GM18867 (cell line): ENCODE measurements around the gene RPRD1A.
"Not testable (repeated sequence)": the region's sequence is repeated elsewhere in the genome, so short reads cannot be mapped to it uniquely, and the experiment has no call there.

Experiments used
- ATAC-seq: cut with Tn5 transposase; IDR thresholded peaks from one replicate; pipeline ENCODE4 v1.9.1; 2021; ENCODE audit warnings: mild to moderate bottlenecking, moderate library complexity; ENCODE audit not compliant: unreplicated experiment

RPRD1A gene

DNA sequence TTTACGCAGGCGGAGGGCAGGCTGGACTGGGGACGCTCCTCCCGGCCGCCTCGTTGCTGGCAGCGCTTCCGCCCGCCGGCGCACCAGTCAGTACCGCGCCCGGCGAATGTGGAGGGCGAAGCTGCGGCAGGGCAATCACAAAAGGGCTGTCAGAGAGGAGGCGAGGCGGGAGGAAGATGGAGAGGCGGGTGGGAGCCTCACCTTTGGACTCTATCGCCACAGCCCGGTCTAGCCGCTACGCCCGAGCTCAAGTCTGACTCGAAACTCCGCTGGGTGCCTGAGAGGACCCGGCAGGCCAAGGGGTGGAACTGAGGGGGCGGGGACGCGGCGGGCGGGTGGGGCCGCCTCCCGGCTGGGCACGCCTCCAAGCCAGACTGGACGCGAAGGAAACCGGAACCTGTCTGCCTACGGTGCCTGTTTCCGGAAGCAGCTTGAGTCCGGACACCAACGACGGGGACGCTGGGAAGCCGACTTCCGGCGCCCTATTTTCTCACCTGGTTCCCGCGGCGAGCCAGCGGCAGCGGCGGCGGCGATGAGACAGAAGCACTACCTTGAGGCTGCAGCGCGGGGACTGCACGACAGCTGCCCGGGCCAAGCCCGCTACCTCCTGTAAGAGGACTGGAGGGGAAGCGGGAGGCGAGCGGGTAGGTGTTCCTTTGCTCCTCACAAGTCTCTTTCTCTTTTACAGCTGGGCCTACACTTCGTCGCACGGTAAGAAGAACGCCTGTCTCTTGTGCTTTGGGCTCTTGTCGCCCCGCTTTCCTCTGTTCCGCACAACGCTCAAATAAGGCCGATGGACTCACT, 95.0 kb downstream of the RPRD1A start, which contains the start of gene RMP24:
Gene RMP24, plus strand, starts transcription at position 483 of the 804 bp plus-strand sequence.
- ATAC-seq = peak; percentile 90

DNA sequence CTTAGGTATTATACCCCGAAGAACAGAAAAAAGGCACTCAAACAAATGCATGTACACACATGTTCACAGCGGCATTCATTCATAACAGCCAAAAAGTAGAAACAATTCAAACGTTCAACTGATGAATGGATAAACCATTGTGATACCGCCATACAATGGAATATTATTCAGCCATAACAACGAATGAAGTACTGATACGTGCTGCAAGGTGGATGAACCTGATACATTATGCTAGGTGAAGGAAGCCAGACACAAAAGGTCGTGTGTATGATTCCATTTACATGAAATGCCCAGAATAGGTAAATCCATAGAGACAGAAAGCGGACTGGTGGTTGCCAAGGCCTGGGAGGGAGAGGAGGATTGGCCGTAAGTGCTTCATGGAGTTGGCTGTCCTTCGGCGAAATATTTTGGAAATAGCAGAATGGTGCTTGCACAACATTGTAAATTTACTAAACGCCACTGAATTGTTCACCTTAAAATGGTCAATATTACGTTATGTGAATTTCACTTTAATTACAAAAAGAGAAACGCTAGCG, 95.6 kb downstream of the RPRD1A start:
- peak; percentile 10 for ATAC-seq

DNA sequence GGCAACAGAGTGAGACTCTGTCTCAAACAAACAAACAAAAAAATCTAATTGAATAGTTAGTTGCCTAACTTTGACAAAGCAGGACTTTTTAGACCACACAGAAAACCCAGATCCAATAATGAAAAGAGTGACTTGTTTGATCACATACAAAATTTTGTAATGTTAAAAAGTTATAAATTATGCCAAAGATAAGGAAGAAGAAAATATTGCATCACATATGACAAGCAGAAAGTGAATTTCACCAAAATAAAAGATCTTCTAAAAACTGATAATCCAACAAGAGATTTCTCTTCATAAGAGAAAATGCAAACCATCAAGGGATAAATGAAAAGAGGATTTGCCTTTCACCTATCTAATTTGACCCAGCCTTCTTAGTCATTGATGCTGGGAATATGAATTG, 97.7 kb downstream of the RPRD1A start:
- no peak for ATAC-seq

DNA sequence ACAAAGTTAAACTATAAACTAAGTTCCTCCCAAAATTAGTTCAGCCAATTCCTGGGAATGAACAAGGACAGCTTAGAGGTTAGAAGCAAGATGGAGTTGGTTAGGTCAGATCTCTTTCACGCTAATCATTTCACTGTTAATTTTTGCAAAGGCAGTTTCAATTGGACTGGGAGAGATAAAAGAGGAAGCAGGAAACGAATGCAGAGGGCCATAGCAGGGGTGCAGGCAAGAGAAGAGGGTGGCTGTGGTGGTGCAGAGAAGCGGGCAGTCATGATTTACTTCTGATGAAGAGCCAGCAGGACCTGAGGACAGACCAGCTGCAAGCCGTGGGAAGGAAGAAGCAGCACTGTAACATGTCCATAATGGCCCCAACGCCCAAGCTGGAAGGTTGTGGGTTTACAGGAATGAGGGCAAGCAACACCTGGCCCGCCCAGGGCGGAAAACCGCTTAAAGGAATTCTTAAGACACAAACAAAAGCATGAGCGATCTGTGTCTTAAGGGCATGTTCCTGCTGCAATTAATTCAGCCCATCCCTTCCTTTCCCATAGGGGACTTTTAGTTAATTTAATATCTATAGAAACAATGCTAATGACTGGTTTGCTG, 99.0 kb downstream of the RPRD1A start:
- ATAC-seq = no peak

DNA sequence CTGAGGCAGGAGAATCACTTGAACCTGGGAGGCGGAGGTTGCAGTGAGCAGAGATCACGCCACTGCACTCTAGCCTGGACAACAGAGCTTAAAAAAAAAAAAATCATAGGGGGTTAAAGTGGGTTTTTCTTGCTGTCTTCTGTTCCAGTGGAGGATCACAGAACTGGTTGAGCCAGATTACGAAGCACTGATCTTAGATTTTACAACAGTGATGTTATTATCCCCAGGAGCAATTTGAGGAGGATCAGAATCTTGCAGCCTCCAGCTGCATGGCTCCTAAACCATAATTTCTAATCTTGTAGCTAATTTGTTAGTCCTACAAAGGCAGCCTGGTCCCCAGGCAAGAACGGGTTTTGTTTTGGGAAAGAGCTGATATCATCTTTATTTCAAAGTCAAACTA, 99.5 kb downstream of the RPRD1A start:
- ATAC-seq = not testable (repeated sequence)

DNA sequence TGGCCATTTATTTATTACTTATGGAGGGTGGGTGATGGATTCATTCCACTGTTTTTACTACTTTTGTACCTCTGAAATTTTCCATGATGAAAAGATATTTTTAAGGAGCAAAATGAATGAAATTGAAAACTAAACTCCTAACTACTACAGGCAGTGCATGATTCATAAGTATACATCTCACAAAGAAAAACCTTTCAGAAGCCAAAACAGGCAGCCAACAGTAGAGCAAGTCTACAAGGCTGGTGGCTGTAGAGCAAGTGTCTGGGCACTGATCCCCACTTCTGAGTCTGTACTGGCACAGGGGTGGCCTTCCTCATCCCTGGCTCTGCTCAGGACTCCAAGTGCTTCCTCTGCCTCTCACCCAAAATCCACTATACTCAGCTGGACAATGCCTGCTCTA, 103.0 kb downstream of the RPRD1A start:
- no peak for ATAC-seq

DNA sequence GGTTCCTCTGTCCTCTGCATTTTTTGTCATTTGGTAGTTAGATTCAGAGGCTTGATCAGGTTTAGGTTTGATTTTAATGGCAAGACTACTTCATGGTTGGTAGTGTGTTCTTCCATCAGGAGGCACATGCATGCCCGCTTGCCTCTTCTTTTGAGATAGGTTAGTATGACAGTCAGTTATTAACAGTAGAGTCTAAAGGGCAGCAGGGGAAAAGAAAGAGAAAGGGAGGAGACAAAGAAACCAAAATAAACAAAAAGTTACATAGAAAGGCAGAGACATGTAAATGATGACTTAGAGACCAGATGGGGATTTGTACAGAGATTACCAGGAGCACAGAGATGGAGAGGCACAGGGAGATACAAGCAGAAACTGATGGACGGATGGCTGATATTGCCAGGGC, 105.0 kb downstream of the RPRD1A start:
- no peak for ATAC-seq

DNA sequence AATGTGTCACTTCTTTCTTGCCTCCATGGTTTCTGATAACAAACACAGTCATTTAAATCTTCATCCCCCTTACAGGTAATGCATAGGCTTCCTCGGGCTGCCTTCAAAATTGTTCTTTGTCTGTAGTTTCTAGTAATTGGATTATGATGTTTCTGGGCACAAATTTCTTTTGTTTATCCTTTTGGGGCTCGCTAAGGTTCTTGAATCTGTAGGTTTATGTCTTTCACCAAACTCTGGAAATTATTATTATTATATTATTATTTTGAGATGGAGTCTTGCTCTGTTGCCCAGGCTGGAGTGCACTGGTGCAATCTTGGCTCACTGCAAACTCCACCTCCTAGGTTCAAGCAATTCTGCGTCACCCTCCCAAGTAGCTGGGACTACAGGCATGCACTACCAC, 111.1 kb downstream of the RPRD1A start:
- ATAC-seq = no peak

DNA sequence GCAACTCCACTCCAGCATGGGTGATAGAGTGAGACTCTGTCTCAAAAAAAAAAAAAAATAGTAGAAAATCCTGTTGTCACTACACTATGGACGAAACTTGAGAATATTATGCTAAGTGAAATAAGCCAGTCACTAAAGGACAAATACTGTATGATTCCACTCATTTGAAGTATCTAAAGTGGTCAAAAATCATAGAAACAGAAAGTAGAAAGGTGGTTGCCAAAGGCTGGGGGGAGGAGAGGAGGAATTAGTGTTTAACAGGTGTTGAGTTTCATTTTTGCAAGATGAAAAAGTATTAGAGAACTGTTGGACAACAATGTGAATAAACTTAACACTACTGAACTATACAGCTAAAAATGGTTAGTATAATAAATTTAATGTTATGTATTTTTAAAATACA, 113.7 kb downstream of the RPRD1A start:
- ATAC-seq = peak; percentile 83

DNA sequence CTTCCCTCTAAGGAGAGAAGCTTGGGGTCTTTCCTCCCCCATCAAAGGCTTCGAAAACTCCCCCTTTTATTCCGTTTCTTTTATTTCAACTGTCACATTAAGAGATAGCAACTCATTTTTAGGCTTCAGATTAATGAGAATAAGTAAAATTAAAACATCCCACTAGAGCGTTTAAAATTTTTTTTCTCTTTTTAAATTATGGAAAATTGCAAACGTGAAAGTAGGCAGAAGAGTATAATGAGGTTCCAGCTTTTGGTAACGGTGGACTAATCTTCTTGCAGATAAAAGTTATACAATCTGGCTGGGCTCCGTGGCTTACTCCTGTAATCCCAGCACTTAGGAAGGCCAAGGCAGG, 116.8 kb downstream of the RPRD1A start:
- ATAC-seq = no peak

DNA sequence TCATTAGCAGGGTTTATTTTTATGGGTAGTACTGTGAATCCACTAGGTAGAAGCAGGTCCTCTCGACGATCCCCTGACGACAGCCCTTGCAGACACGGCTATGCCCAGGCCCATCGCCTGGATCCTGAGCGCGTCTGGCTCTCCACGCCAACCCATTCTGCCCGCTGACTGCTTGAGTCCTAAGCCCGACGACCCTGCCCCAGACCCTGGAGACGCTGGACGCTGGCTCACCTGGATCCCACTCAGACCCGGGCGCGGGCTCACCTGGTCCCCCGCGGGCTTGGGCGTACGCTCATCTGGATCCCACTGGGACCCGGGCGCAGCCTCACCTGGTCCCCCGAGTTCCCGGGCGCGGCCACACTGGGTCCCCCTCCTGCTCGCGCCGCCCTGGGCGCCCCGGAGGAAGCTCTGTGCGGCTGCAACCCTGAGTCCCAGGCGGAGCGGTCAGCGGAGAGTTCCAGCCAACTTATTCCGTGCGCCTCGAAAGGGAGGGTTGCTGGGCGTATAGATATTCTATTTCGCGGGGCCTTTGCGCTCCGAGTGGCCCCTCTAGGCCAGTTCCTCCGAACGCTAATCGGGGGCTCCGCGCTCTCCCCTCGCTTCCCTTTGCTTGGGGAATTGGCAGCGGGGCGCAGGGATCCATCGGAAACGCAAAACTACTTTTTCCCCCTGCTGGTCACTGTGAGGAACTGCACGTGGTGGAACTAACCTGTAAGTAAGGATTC, 117.3 kb downstream of the RPRD1A start:
- ATAC-seq = peak; percentile 53

DNA sequence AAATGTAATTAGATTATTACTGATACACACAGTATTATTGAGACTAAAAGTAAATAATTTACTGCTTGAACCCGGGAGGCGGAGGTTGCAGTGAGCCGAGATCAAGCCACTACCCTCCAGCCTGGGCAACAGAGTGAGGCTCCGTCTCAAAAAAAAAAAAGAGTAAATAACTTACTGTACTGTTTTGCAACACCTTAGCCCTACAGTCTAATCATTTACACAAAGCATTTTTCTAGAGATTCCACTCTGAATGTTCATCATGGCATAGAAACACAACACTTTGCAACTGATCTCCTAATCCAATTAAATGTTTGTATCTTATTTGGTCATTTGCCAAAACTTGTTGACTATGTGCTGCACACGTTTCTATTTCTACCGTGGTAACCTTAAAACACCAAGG, 118.3 kb downstream of the RPRD1A start:
- no peak for ATAC-seq

DNA sequence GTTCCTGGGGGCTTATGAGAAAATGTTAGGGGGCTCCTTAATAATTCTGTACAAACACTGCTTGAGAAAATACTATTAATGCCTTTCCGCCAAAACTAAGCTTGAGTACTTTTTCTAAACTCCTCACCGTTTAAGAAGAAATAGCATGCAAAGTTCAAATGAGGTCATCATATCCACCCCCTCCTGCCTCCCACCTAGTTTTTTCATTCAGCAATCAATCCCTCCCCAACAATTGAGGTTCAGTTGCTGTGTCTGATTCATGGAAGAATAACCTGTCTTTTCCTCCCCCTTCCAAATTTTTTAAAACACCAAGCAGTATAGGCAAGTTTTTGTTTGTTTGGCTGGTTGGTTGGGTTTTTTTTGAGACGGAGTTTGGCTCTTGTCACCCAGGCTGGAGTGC, 119.3 kb downstream of the RPRD1A start:
- ATAC-seq = no peak

DNA sequence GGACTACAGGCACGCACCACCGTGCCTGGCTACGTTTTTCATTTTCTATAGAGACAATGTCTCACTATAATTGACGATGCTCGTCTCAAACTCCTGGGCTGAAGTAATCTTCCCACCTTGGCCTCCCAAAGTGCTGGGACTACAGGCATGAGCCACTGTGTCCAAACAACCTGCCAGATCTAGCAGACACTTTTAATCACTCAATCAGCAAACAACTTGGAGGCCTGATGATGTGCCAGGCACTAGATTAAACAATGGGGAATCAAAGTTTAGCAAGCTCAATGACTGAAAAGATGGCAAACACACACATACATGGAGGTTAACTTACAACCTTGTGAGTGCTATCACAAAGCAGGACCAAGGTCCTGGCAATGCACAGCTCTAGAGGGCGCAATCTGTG, 124.7 kb downstream of the RPRD1A start:
- ATAC-seq = no peak

DNA sequence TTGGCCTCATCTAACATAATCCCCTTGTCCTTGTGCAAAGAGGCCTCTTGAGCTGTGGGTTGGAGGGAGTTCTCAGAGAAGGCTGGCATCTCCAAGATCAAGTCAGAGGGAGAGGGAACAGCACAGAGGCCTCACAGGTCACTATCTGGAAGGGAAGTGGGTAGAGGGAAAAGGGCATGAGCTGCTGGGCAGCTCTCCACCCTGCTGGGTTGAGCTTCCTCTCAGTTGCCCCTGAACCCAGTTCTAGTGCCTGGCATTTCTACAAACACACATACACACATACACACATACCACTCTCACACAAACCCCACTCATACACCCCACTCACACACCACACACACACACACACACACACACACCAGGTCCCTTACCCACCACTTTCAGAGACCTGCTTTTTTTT, 125.2 kb downstream of the RPRD1A start:
- no peak for ATAC-seq

DNA sequence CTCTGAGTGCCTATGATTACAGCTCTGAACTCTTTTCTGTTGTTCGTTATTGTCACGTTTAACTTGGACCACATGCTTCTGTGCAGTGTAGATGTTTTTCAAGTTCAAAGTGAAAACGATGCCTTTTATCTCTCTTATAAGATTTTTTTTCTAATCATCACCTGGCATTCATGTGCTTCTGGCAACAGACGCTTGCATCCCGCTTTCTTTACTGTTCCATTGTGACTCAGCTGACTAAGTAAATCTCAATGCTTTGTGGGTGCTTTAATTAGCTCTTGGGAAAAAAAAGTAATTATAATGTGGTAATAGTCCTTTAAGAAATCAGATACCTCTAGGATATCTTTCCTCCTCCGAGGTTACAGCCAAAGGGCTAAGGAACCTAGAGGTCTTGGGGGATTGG, 126.1 kb downstream of the RPRD1A start:
- no peak for ATAC-seq
